SK-N-SH (cell line): ENCODE data around the gene ZER1.
A peak's percentile ranks its signal among the peaks of the same experiment; 100 is the strongest.

Source experiments
- CHD2 ChIP-seq: fragments of 150-350 bp; IDR thresholded peaks from 2 replicates; pipeline ENCODE4 v1.6.1; 2018; ENCODE audit warnings: low read length; ENCODE audit not compliant: partially characterized antibody
- CTCF ChIP-seq: fragments of 200-600 bp; sonication (generic); IDR thresholded peaks from 2 replicates; pipeline ENCODE4 v1.6.1; 2017; ENCODE audit warnings: antibody characterized with exemption, mild to moderate bottlenecking, moderate library complexity
- EP300 ChIP-seq, 2 experiments: IDR thresholded peaks; 2 replicates each; pipeline versions ENCODE4 v1.4.0 to v1.6.1; 2012; ENCODE audit warnings: borderline replicate concordance in 1 of 2, low read depth in 1 of 2, low read length in 1 of 2
- EZH2phosphoT487 ChIP-seq: fragments of 200-600 bp; sonication (generic); IDR thresholded peaks from 2 replicates; pipeline ENCODE4 v1.6.1; 2017; ENCODE audit warnings: low read depth, mixed run types, mild to moderate bottlenecking, antibody characterized with exemption, moderate library complexity, borderline replicate concordance
- FOXJ3 ChIP-seq: sonication (generic); formaldehyde crosslinking; IDR thresholded peaks from 2 replicates; pipeline ENCODE4 v1.5.1; 2020; ENCODE audit warnings: mild to moderate bottlenecking, missing genetic modification reagents
- MXI1 ChIP-seq: IDR thresholded peaks from 2 replicates; pipeline ENCODE4 v1.6.1; 2012; ENCODE audit warnings: mild to moderate bottlenecking, low read depth, low read length, improper control_type of control experiment
- POLR2AphosphoS5 ChIP-seq: IDR thresholded peaks from 2 replicates; pipeline ENCODE4 v1.6.1; 2012; ENCODE audit warnings: low read depth, low read length
- RFX5 ChIP-seq: IDR thresholded peaks from 2 replicates; pipeline ENCODE4 v1.6.1; 2012; ENCODE audit warnings: mild to moderate bottlenecking, improper control_type of control experiment, low read length
- SMC3 ChIP-seq: IDR thresholded peaks from 2 replicates; pipeline ENCODE4 v1.6.1; 2012; ENCODE audit warnings: low read depth, low read length, improper control_type of control experiment
- TAF1 ChIP-seq: IDR thresholded peaks from 2 replicates; pipeline ENCODE4 v1.6.1; 2012; ENCODE audit warnings: low read depth, mild to moderate bottlenecking, low read length, moderate library complexity, borderline replicate concordance
- TEAD4 ChIP-seq: IDR thresholded peaks from 2 replicates; pipeline ENCODE4 v1.4.0; 2012; ENCODE audit warnings: mild to moderate bottlenecking, borderline replicate concordance; ENCODE audit not compliant: insufficient read depth
- YY1 ChIP-seq: IDR thresholded peaks from 2 replicates; pipeline ENCODE4 v1.4.0; 2012; ENCODE audit warnings: low read depth, mild to moderate bottlenecking
- ZBTB33 ChIP-seq: IDR thresholded peaks from 2 replicates; pipeline ENCODE4 v1.4.0; 2012; ENCODE audit warnings: low read depth, borderline replicate concordance

GRCh38 chr9:128819716-128820664, 48.3 kb upstream of the ZER1 start:
- no peak for TF ChIP-seq FOXJ3
- no peak for TF ChIP-seq EZH2phosphoT487
- TF ChIP-seq CTCF: no peak
- no peak for TF ChIP-seq SMC3
- no peak for TF ChIP-seq ZBTB33
- TF ChIP-seq EP300 (IDR thresholded peaks at IDR 0.05; ENCODE audit: borderline replicate concordance in 1 of 2, low read depth in 1 of 2, low read length in 1 of 2): no peak
- peak; percentile 91 for TF ChIP-seq MXI1
- TF ChIP-seq RFX5: no peak
- no peak for TF ChIP-seq CHD2
- TF ChIP-seq TAF1: no peak
- TF ChIP-seq TEAD4: no peak
- no peak for TF ChIP-seq YY1
- no peak; the same call in 1 of the 2 replicates for TF ChIP-seq POLR2AphosphoS5
